ENCODE measurements around the gene SHANK1.

GRCh38 chr19:50729894-50730293 lies 10.3 kb upstream of the SHANK1 start:
- TF ChIP-seq CTCF (conservative IDR thresholded peaks at IDR 0.05; ENCODE audit: low read depth, low read length) (no peak), EZH2 (IDR thresholded peaks at IDR 0.05; ENCODE audit: low read length, unreplicated experiment) (no peak)
